Tibial nerve (tissue), 4 donors: Measurements from ENCODE around the gene NSMCE4A. TPM values are rescaled to one million over a fixed set of nuclear protein-coding genes. Genes with fewer than 3 reads are reported as not detected.
"Not testable (repeated sequence)": the region's sequence is repeated elsewhere in the genome, so short reads cannot be mapped to it uniquely, and the experiment has no call there.

Source experiments
- DNase-seq, 2 donors: peaks; one replicate each; pipeline ENCODE4 v3.0.0-alpha.2; 2019; ENCODE audit warnings: low spot score in 2 of 2
- H3K27ac ChIP-seq, 4 donors: fragments of 200-600 bp; sonication (generic) in 3 of 4; one replicate each; pipeline ENCODE4 v1.5.1; 2017 to 2019; ENCODE audit warnings: mild to moderate bottlenecking in 1 of 4
- H3K27me3 ChIP-seq, 2 donors: fragments of 200-600 bp; sonication (generic) in 1 of 2; one replicate each; pipeline versions ENCODE4 v1.5.1 to v1.6.0; 2017 to 2019
- H3K36me3 ChIP-seq, 3 donors: fragments of 200-600 bp; sonication (generic); one replicate each; pipeline ENCODE4 v1.5.1; 2018 to 2019
- H3K4me1 ChIP-seq, 4 donors: fragments of 200-600 bp; sonication (generic) in 3 of 4; one replicate each; pipeline ENCODE4 v1.5.1; 2017 to 2019
- H3K4me3 ChIP-seq, 4 donors: fragments of 200-600 bp; sonication (generic) in 3 of 4; one replicate each; pipeline ENCODE4 v1.5.1; 2017 to 2019; ENCODE audit warnings: mild to moderate bottlenecking in 1 of 4, moderate library complexity in 1 of 4
- H3K9me3 ChIP-seq, 4 donors: fragments of 200-600 bp; sonication (generic) in 3 of 4; one replicate each; pipeline ENCODE4 v1.5.1; 2017 to 2019
- EP300 ChIP-seq, 2 donors: sonication (generic); formaldehyde crosslinking; IDR thresholded peaks; one replicate each; pipeline ENCODE4 v1.6.1; 2017; ENCODE audit warnings: antibody characterized with exemption in 2 of 2, mild to moderate bottlenecking in 1 of 2
- POLR2A ChIP-seq, 2 donors: fragments of 450-650 bp; IDR thresholded peaks; one replicate each; pipeline ENCODE4 v1.6.1; 2017; ENCODE audit warnings: antibody characterized with exemption in 2 of 2, mild to moderate bottlenecking in 2 of 2, moderate library complexity in 2 of 2
- WGBS, 2 donors: methylation state at CpG; one replicate each; pipeline ENCODE4 v1.1.5; 2018; 5-methylcytosine and 5-hydroxymethylcytosine counted together
- total RNA-seq, 4 donors: library from RNA; depleted of rRNA; stranded (reverse); fragments of >200 nt; gene quantifications; one replicate each; pipeline ENCODE4 v1.1.0, GENCODE V29; 2016
- TF ChIP-seq, protein P1 (sequence below), 5 experiments: fragments of 200-600 bp in 3 of 5; fragments of 450-650 bp in 2 of 5; sonication (generic) in 3 of 5; IDR thresholded peaks; one replicate each; pipeline ENCODE4 v1.5.1; 2016 to 2019; ENCODE audit warnings: antibody characterized with exemption in 5 of 5, mild to moderate bottlenecking in 3 of 5, moderate library complexity in 2 of 5

The NSMCE4A gene
- total RNA-seq, 4 donors from 2014 or later: 70.1 to 102 (median 82.4) TPM

DNA sequence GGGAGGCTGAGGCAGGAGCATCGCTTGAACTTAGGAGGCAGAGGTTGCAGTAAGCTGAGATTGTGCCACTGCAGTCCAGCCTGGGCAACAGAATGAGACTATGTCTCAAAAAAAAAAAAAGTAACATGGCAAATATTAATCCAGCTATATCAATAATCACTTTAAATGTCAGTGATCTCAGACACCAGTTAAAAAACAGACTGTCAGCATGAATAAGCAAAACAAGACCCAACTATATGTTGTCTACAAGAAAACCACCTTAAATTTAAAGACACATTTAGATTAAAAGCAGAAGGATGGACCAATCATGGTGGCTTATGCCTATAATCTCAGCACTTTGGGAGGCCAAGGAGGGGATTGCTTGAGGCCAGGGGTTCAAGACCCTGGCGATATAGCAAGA lies 38.7 kb downstream of the NSMCE4A start:
- Histone ChIP-seq H3K36me3 (peaks cover 0 to 8% (median 0%) of the 10 kb centered on the region in 3 donors), H3K4me3 (no peak overlapping the region), H3K4me1 (no peaks in the 10 kb centered on the region), H3K27me3 (no peaks in the 10 kb centered on the region), H3K9me3 (no peaks in the 10 kb centered on the region), H3K27ac (no peak overlapping the region)
- no peak for DNase-seq
- WGBS, 2 donors: 94 to 100% methylated on average over 2 of the region's 2 CpGs
- no peak for TF ChIP-seq EP300 (IDR thresholded peaks at IDR 0.05)
- TF ChIP-seq, protein P1, sequence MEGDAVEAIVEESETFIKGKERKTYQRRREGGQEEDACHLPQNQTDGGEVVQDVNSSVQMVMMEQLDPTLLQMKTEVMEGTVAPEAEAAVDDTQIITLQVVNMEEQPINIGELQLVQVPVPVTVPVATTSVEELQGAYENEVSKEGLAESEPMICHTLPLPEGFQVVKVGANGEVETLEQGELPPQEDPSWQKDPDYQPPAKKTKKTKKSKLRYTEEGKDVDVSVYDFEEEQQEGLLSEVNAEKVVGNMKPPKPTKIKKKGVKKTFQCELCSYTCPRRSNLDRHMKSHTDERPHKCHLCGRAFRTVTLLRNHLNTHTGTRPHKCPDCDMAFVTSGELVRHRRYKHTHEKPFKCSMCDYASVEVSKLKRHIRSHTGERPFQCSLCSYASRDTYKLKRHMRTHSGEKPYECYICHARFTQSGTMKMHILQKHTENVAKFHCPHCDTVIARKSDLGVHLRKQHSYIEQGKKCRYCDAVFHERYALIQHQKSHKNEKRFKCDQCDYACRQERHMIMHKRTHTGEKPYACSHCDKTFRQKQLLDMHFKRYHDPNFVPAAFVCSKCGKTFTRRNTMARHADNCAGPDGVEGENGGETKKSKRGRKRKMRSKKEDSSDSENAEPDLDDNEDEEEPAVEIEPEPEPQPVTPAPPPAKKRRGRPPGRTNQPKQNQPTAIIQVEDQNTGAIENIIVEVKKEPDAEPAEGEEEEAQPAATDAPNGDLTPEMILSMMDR (IDR thresholded peaks at IDR 0.05): no peak
- TF ChIP-seq POLR2A (IDR thresholded peaks at IDR 0.05): no peak

DNA sequence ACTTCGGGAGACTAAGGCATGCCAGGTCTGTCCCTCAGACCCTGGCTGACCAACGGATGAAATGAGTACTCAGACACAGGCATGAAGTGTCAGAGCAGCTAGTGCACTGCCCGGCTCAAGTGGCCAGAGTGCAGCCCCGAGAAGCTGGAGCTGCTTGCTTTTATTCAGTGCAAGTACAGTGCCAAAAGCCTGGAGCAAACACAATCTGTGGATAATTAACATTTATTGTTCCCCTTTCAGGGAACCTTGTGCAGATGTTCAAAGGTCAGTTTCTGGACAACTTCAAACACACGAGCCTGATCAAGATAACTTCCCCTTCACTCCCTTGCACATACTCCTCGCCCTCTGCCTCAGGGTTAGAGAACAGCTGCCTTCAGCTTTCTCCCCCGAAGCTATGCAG lies 39.3 kb downstream of the NSMCE4A start:
- no peaks in the 10 kb centered on the region for H3K27me3 ChIP-seq
- no peak overlapping the region for H3K4me3 ChIP-seq
- 47 to 56% methylated on average over 7 of the region's 7 CpGs for WGBS, 2 donors
- peaks cover 0 to under 1% (median 0%) of the 10 kb centered on the region in 4 donors for H3K4me1 ChIP-seq
- TF ChIP-seq EP300 (IDR thresholded peaks at IDR 0.05): no peak
- TF ChIP-seq POLR2A (IDR thresholded peaks at IDR 0.05): no peak
- TF ChIP-seq, protein P1 (IDR thresholded peaks at IDR 0.05): no peak
- peaks cover 0 to 8% (median 0%) of the 10 kb centered on the region in 3 donors for H3K36me3 ChIP-seq
- H3K27ac ChIP-seq: no peak overlapping the region
- DNase-seq: no peak
- no peaks in the 10 kb centered on the region for H3K9me3 ChIP-seq

- WGBS, 2 donors: 62 to 63% methylated on average over 11 of the region's 11 CpGs
- not testable (repeated sequence) for H3K4me3 ChIP-seq, DNase-seq, H3K36me3 ChIP-seq, H3K9me3 ChIP-seq, H3K27ac ChIP-seq, H3K27me3 ChIP-seq
- H3K4me1 ChIP-seq: peaks cover 0 to 36% (median 13%) of the 10 kb centered on the region in 4 donors
Observed at GRCh38 chr10:121930268-121931085, 44.5 kb downstream of the NSMCE4A start.

GRCh38 chr10:121929585-121930267 lies 45.3 kb downstream of the NSMCE4A start:
- not testable (repeated sequence) for H3K36me3 ChIP-seq, H3K27me3 ChIP-seq, H3K27ac ChIP-seq, DNase-seq, H3K9me3 ChIP-seq, H3K4me3 ChIP-seq
- WGBS, 2 donors: 86% methylated on average over 14 of the region's 14 CpGs
- peaks cover 0 to 37% (median 13%) of the 10 kb centered on the region in 4 donors for H3K4me1 ChIP-seq

- Histone ChIP-seq H3K9me3 (no peaks in the 10 kb centered on the region), H3K4me3 (peak overlapping the region; percentile 81 to 100 (median 91)), H3K27me3 (no peaks in the 10 kb centered on the region), H3K27ac (peak overlapping the region; percentile 89 to 100 (median 98)), H3K36me3 (peaks cover 0 to 8% (median 0%) of the 10 kb centered on the region in 3 donors), H3K4me1 (peaks cover 0 to 37% (median 13%) of the 10 kb centered on the region in 4 donors)
- TF ChIP-seq, protein P1 (IDR thresholded peaks at IDR 0.05): no peak
- TF ChIP-seq POLR2A (IDR thresholded peaks at IDR 0.05) (no peak), EP300 (IDR thresholded peaks at IDR 0.05) (no peak)
- 4 to 7% methylated on average over 19 of the region's 20 CpGs for WGBS, 2 donors
- peak in 1 of 2 donors; percentile 25 for DNase-seq
Observed at GRCh38 chr10:121928528-121928884, 46.5 kb downstream of the NSMCE4A start.
